MCF 10A (cell line): Measurements from ENCODE around the gene TNPO1. TPM values are rescaled to one million over a fixed set of nuclear protein-coding genes. Genes with fewer than 3 reads are reported as not detected.

Experiments used
- BruUV-seq: library from RNA; stranded (reverse); fragments of 400-500 nt; replicated peaks from 2 replicates; lab custom pipeline; 2021; lab: Mats Ljungman, UMichigan
- CTCF ChIA-PET: fragments of 300-600 bp; sonication (Branson Sonifier 250); formaldehyde crosslinking; extraction: SDS; loops from one replicate; lab custom pipeline; 2021; ENCODE audit warnings: antibody characterized with exemption, inconsistent platforms; lab: Yijun Ruan, JAX
- POLR2A ChIA-PET: fragments of 300-600, 350-650 bp; sonication (Branson Sonifier 250); formaldehyde crosslinking; extraction: SDS; loops from one replicate; lab custom pipeline; 2020; ENCODE audit warnings: antibody characterized with exemption, inconsistent platforms; lab: Yijun Ruan, JAX
- DNase-seq: peaks from one replicate; pipeline ENCODE4 v3.0.0-alpha.2; 2018; ENCODE audit not compliant: unreplicated experiment
- H3K27ac Mint-ChIP-seq: one replicate; pipeline ENCODE4 v1.8.0; 2022; ENCODE audit warnings: mild to moderate bottlenecking, low read depth, mixed read lengths; ENCODE audit not compliant: unreplicated experiment
- H3K27me3 Mint-ChIP-seq: one replicate; pipeline ENCODE4 v1.8.0; 2022; ENCODE audit warnings: mixed read lengths; ENCODE audit not compliant: insufficient read depth, unreplicated experiment
- H3K36me3 Mint-ChIP-seq: one replicate; pipeline ENCODE4 v1.8.0; 2022; ENCODE audit warnings: mild to moderate bottlenecking, moderate library complexity, mixed read lengths; ENCODE audit not compliant: insufficient read depth, unreplicated experiment
- H3K4me1 Mint-ChIP-seq: one replicate; pipeline ENCODE4 v1.8.0; 2022; ENCODE audit warnings: mixed read lengths; ENCODE audit not compliant: insufficient read depth, unreplicated experiment
- H3K4me3 Mint-ChIP-seq: one replicate; pipeline ENCODE4 v1.8.0; 2022; ENCODE audit warnings: mild to moderate bottlenecking, moderate library complexity, mixed read lengths; ENCODE audit not compliant: unreplicated experiment
- H3K9me3 Mint-ChIP-seq: one replicate; pipeline ENCODE4 v1.8.0; 2022; ENCODE audit warnings: mixed read lengths; ENCODE audit not compliant: unreplicated experiment
- intact Hi-C: fragments of 100-400 bp; cut with micrococcal nuclease; formaldehyde crosslinking; loops from 2 replicates; pipeline ENCODE4 v1.14.1; 2022
- total RNA-seq: library from RNA; stranded (reverse); gene quantifications from 2 replicates; pipeline ENCODE4 v1.2.3, GENCODE V29; 2022
- TF ChIP-seq, protein P1 (sequence below): fragments of 200-600 bp; IDR thresholded peaks from one replicate; pipeline ENCODE4 v1.8.0; 2022; ENCODE audit warnings: antibody characterized with exemption, mild to moderate bottlenecking; ENCODE audit not compliant: unreplicated experiment

TNPO1 gene
- total RNA-seq, 1 experiment from 2014 or later, result 167 TPM

GRCh38 chr5:72848474-72849428 is 32.3 kb downstream of the TNPO1 start:
- POLR2A ChIA-PET, result interaction anchor here (0.7 to 10.0 kb wide), 23 partner anchors 8 to 541 kb away, joined by 3 to 229 read pairs (median 6); partner anchors contain the start of genes FCHO2, MRPS27, PTCD2 and TNPO1

DNA sequence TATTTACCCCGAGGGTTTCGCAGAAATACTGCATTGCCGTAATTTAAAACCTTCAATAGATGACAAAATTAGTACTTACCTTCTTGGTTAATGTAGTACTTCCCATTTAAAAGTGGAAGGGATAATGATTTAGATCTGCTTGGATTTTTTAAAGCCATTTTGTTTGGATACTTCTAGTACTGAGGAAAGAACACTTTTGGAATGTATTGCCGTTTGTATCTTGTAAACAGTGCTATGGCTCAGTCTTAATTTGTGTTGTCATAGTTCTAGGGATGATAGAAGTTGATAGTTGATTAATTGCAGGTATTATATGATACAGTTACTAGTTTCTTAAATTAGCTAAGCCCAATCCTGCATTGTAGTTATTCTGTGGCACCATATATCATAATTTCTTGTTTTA is 33.1 kb downstream of the TNPO1 start:
- TF ChIP-seq, protein P1, sequence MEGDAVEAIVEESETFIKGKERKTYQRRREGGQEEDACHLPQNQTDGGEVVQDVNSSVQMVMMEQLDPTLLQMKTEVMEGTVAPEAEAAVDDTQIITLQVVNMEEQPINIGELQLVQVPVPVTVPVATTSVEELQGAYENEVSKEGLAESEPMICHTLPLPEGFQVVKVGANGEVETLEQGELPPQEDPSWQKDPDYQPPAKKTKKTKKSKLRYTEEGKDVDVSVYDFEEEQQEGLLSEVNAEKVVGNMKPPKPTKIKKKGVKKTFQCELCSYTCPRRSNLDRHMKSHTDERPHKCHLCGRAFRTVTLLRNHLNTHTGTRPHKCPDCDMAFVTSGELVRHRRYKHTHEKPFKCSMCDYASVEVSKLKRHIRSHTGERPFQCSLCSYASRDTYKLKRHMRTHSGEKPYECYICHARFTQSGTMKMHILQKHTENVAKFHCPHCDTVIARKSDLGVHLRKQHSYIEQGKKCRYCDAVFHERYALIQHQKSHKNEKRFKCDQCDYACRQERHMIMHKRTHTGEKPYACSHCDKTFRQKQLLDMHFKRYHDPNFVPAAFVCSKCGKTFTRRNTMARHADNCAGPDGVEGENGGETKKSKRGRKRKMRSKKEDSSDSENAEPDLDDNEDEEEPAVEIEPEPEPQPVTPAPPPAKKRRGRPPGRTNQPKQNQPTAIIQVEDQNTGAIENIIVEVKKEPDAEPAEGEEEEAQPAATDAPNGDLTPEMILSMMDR, result no peak
- intact Hi-C loops, result loop anchor here (2.0 kb wide), 1 partner anchor 33 kb away; the partner anchor contains the start of gene TNPO1
- peaks cover 48% of the 10 kb centered on the region for H3K36me3 Mint-ChIP-seq
- no peaks in the 10 kb centered on the region for H3K9me3 Mint-ChIP-seq
- DNase-seq, result no peak
- BruUV-seq, result no TSS peak
- ChIA-PET CTCF (interaction anchor here (0.6 to 3.1 kb wide), 8 partner anchors 8 to 484 kb away, joined by 3 to 18 read pairs (median 4); no protein-coding TSS in a partner anchor), POLR2A (interaction anchor here (0.7 to 10.0 kb wide), 26 partner anchors 8 to 542 kb away, joined by 3 to 229 read pairs (median 5); partner anchors contain the start of genes FCHO2, MRPS27, PTCD2 and TNPO1)
- H3K4me3 Mint-ChIP-seq, result peak overlapping the region; percentile 98
- peaks cover 41% of the 10 kb centered on the region for H3K4me1 Mint-ChIP-seq
- peak overlapping the region; percentile 91 for H3K27ac Mint-ChIP-seq
- H3K27me3 Mint-ChIP-seq, result no peaks in the 10 kb centered on the region

More at GRCh38 chr5:72848474-72849428, 32.3 kb downstream of the TNPO1 start:
- Mint-ChIP-seq H3K27me3 (no peaks in the 10 kb centered on the region), H3K9me3 (no peaks in the 10 kb centered on the region), H3K4me3 (peak overlapping the region; percentile 98), H3K36me3 (peaks cover 41% of the 10 kb centered on the region), H3K27ac (peak overlapping the region; percentile 91), H3K4me1 (peaks cover 42% of the 10 kb centered on the region)
- TF ChIP-seq, protein P1, result no peak
- intact Hi-C loops, result loop anchor here (2.0 kb wide), 1 partner anchor 32 kb away; the partner anchor contains the start of gene TNPO1
- TSS peak; percentile 38 for BruUV-seq
- no peak for DNase-seq
- CTCF ChIA-PET, result interaction anchor here (0.7 to 3.1 kb wide), 6 partner anchors 9 to 483 kb away, joined by 3 to 18 read pairs (median 5); no protein-coding TSS in a partner anchor

DNA sequence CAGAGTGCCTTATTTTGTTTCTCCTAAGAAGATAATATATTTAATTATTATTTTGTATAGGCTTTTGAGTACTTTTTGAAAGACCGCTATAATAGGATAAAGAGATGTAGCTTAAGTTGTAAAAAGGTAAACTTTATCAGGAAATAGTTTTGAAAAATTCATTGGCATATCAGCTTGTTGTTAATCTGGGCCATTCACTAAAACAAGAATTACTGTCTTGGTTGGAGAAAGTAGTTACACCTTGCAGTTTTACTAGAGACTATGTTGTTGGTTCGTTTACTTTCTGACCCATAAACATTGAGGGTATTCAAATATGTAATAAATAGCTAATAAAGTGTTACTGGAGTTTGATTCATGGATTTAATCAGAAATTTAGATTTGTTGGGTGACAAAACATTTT is 33.7 kb downstream of the TNPO1 start:
- intact Hi-C loops, result no loop called here

More for the DNA sequence above, 33.7 kb downstream of the TNPO1 start:
- CTCF ChIA-PET, result interaction anchor here (0.6 to 3.1 kb wide), 8 partner anchors 13 to 494 kb away, joined by 3 to 18 read pairs (median 4); no protein-coding TSS in a partner anchor
- Mint-ChIP-seq H3K9me3 (no peaks in the 10 kb centered on the region), H3K27me3 (no peaks in the 10 kb centered on the region), H3K36me3 (peaks cover 53% of the 10 kb centered on the region), H3K4me1 (peaks cover 35% of the 10 kb centered on the region), H3K4me3 (peak overlapping the region; percentile 98), H3K27ac (peak overlapping the region; percentile 91)
- no TSS peak for BruUV-seq
- no peak for DNase-seq
- TF ChIP-seq, protein P1, result no peak
- POLR2A ChIA-PET, result interaction anchor here (0.6 to 10.0 kb wide), 19 partner anchors 11 to 542 kb away, joined by 3 to 229 read pairs (median 5); partner anchors contain the start of genes FCHO2, MRPS27, PTCD2 and TNPO1
